Measurements from ENCODE around the gene GABRR3. TPM values are rescaled to one million over a fixed set of nuclear protein-coding genes. Genes with fewer than 3 reads are reported as not detected.

GABRR3 gene
- total RNA-seq, 3 donors from 2014 or later (not counting 1 experiment from before 2014, with no cell fraction given): not detected

DNA sequence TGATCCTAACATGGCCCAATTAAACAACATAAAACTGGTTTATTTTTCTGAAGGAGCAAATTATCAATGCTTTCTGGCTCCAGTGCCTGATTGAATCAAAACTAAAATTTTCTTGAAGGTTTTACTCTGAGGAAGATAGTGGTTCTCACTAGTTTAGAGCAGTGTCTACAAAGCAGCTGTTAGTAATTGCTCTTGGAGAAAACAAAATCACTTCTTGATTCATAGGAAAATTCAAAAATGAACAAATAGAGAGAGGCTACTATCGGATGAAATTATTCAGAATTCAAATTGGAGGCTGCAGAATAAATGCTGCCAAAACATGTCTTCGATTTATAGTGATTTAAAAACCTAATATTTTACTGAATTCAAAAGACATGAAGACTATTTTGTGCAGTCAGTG, 47.8 kb downstream of the GABRR3 start:
- no peak for DNase-seq
- no peak for ATAC-seq
- TF ChIP-seq CTCF (IDR thresholded peaks at IDR 0.05): no peak
- Histone ChIP-seq H3K4me1 (ENCODE audit: control insufficient read depth, insufficient read depth, low read length) (no peaks in the 10 kb centered on the region), H3K27me3 (ENCODE audit: control insufficient read depth, insufficient read depth, low read length) (no peaks in the 10 kb centered on the region), H3K4me3 (ENCODE audit: low read length) (no peak overlapping the region), H3K27ac (ENCODE audit: low read length) (no peak overlapping the region), H3K36me3 (ENCODE audit: control insufficient read depth, insufficient read depth, low read length) (no peaks in the 10 kb centered on the region), H3K9me3 (ENCODE audit: control insufficient read depth, insufficient read depth, low read length) (no peaks in the 10 kb centered on the region)
- Mint-ChIP-seq H3K27ac (no peak overlapping the region), H3K4me1 (peaks cover 7 to 8% of the 10 kb centered on the region in 2 donors), H3K36me3 (no peaks in the 10 kb centered on the region), H3K4me3 (no peak overlapping the region), H3K9me3 (peaks cover 0 to 5% of the 10 kb centered on the region in 2 donors), H3K27me3 (ENCODE audit: low read depth in 2 of 2) (peaks cover 2 to 12% of the 10 kb centered on the region in 2 donors)
- intact Hi-C loops (cut with micrococcal nuclease): no loop called here
- WGBS (ENCODE audit: insufficient coverage): 100% methylated on average over 1 of the region's 2 CpGs

DNA sequence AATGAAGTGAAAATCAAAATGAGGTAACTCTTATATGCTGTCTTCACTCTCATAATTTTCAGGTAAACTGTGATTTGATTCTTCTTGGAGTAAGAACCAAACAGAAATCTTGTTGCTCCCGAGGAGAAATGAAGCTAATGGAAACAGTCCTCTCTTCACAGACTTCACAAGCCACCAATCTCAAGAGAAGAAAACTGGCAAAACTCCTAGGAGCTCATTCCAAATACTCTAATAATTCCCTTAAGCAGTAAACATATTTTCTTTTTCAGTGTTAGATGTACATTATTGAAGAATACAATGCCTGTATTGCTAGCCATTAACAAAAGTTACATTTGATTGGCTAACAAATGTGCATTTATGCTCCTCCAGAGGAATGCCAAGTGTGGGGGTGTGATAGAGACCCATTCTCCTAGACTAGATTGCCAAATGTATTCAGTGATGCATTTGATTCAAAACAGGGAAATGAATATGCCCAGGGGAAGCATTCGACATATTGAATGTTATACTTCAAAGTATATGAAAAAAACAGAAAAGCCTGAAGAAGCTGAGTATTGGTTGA, 51.1 kb downstream of the GABRR3 start:
- Mint-ChIP-seq H3K27me3 (ENCODE audit: low read depth in 2 of 2) (peaks cover 2 to 7% of the 10 kb centered on the region in 2 donors), H3K27ac (no peak overlapping the region), H3K4me1 (no peaks in the 10 kb centered on the region), H3K36me3 (no peaks in the 10 kb centered on the region), H3K9me3 (peaks cover 0 to 5% of the 10 kb centered on the region in 2 donors), H3K4me3 (no peak overlapping the region)
- H3K4me3 ChIP-seq (ENCODE audit: low read length): no peak overlapping the region
- intact Hi-C loops (cut with micrococcal nuclease): no loop called here
- no peak overlapping the region for H3K27ac ChIP-seq (ENCODE audit: low read length)
- ATAC-seq: no peak
- DNase-seq: no peak
- H3K4me1 ChIP-seq (ENCODE audit: control insufficient read depth, insufficient read depth, low read length): no peaks in the 10 kb centered on the region
- no peaks in the 10 kb centered on the region for H3K36me3 ChIP-seq (ENCODE audit: control insufficient read depth, insufficient read depth, low read length)
- no peaks in the 10 kb centered on the region for H3K27me3 ChIP-seq (ENCODE audit: control insufficient read depth, insufficient read depth, low read length)
- WGBS (ENCODE audit: insufficient coverage): 72% methylated on average over 2 of the region's 2 CpGs
- no peak for TF ChIP-seq CTCF (IDR thresholded peaks at IDR 0.05)
- H3K9me3 ChIP-seq (ENCODE audit: control insufficient read depth, insufficient read depth, low read length): no peaks in the 10 kb centered on the region

DNA sequence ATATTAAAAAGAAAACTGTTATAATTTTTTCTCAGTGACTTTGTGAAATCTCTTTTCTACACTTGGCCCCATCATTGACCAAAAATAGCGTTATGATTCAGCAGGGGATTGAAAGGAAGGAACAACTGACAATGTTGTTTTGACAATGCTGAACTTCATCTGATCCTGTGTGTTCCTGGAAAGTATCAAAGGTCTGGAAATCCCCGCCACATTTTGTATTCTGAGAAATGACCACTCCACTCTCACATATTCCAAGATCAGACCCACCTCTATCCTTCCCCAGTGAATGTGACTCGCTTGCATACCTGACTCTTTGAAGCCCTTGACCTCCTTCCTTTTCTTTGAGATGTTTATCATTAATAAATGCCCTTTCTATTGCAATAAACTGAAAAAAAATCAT, 53.2 kb downstream of the GABRR3 start:
- no peaks in the 10 kb centered on the region for H3K4me1 ChIP-seq (ENCODE audit: control insufficient read depth, insufficient read depth, low read length)
- H3K4me3 ChIP-seq (ENCODE audit: low read length): no peak overlapping the region
- Mint-ChIP-seq H3K4me3 (no peak overlapping the region), H3K4me1 (no peaks in the 10 kb centered on the region), H3K9me3 (no peaks in the 10 kb centered on the region), H3K36me3 (no peaks in the 10 kb centered on the region), H3K27me3 (ENCODE audit: low read depth in 2 of 2) (peaks cover 2 to 7% of the 10 kb centered on the region in 2 donors), H3K27ac (no peak overlapping the region)
- no peaks in the 10 kb centered on the region for H3K36me3 ChIP-seq (ENCODE audit: control insufficient read depth, insufficient read depth, low read length)
- ATAC-seq: no peak
- no peaks in the 10 kb centered on the region for H3K9me3 ChIP-seq (ENCODE audit: control insufficient read depth, insufficient read depth, low read length)
- TF ChIP-seq CTCF (IDR thresholded peaks at IDR 0.05): no peak
- no peak overlapping the region for H3K27ac ChIP-seq (ENCODE audit: low read length)
- WGBS (ENCODE audit: insufficient coverage): 45% methylated on average over 3 of the region's 3 CpGs
- DNase-seq: no peak
- intact Hi-C loops (cut with micrococcal nuclease): no loop called here
- H3K27me3 ChIP-seq (ENCODE audit: control insufficient read depth, insufficient read depth, low read length): no peaks in the 10 kb centered on the region

- H3K36me3 ChIP-seq (ENCODE audit: control insufficient read depth, insufficient read depth, low read length): no peaks in the 10 kb centered on the region
- no peak for TF ChIP-seq CTCF (IDR thresholded peaks at IDR 0.05)
- H3K36me3 Mint-ChIP-seq: no peaks in the 10 kb centered on the region
- peaks cover 0 to 6% of the 10 kb centered on the region in 2 donors for H3K4me1 Mint-ChIP-seq
- H3K9me3 Mint-ChIP-seq: no peaks in the 10 kb centered on the region
- H3K4me3 Mint-ChIP-seq: no peak overlapping the region
- H3K27me3 Mint-ChIP-seq (ENCODE audit: low read depth in 2 of 2): peaks cover 0 to 7% of the 10 kb centered on the region in 2 donors
- H3K4me3 ChIP-seq (ENCODE audit: low read length): no peak overlapping the region
- no peak overlapping the region for H3K27ac Mint-ChIP-seq
- no peaks in the 10 kb centered on the region for H3K9me3 ChIP-seq (ENCODE audit: control insufficient read depth, insufficient read depth, low read length)
- DNase-seq (no peak), ATAC-seq (no peak)
- intact Hi-C loops (cut with micrococcal nuclease): no loop called here
- no peaks in the 10 kb centered on the region for H3K4me1 ChIP-seq (ENCODE audit: control insufficient read depth, insufficient read depth, low read length)
- H3K27me3 ChIP-seq (ENCODE audit: control insufficient read depth, insufficient read depth, low read length): no peaks in the 10 kb centered on the region
- 84% methylated on average over 3 of the region's 3 CpGs for whole genome bisulfite sequencing (ENCODE audit: insufficient coverage)
- H3K27ac ChIP-seq (ENCODE audit: low read length): no peak overlapping the region
Observed at GRCh38 chr3:97979610-97980009, 55.5 kb downstream of the GABRR3 start.

Data from natural killer cell (primary cell).